Testis (tissue), 2 donors: ENCODE data around the gene TOX3.

Source experiments
- POLR2A ChIP-seq: fragments of 450-650 bp; IDR thresholded peaks from one replicate; pipeline ENCODE4 v1.6.1; 2017; ENCODE audit warnings: antibody characterized with exemption, mild to moderate bottlenecking, moderate library complexity
- TF ChIP-seq, protein P1 (sequence below), 3 experiments: fragments of 450-650 bp in 2 of 3; fragments of 200-600 bp in 1 of 3; sonication (generic) in 1 of 3; IDR thresholded peaks; one replicate each; pipeline ENCODE4 v1.5.1; 2016 to 2019; ENCODE audit warnings: antibody characterized with exemption in 3 of 3, mild to moderate bottlenecking in 2 of 3, moderate library complexity in 1 of 3

DNA sequence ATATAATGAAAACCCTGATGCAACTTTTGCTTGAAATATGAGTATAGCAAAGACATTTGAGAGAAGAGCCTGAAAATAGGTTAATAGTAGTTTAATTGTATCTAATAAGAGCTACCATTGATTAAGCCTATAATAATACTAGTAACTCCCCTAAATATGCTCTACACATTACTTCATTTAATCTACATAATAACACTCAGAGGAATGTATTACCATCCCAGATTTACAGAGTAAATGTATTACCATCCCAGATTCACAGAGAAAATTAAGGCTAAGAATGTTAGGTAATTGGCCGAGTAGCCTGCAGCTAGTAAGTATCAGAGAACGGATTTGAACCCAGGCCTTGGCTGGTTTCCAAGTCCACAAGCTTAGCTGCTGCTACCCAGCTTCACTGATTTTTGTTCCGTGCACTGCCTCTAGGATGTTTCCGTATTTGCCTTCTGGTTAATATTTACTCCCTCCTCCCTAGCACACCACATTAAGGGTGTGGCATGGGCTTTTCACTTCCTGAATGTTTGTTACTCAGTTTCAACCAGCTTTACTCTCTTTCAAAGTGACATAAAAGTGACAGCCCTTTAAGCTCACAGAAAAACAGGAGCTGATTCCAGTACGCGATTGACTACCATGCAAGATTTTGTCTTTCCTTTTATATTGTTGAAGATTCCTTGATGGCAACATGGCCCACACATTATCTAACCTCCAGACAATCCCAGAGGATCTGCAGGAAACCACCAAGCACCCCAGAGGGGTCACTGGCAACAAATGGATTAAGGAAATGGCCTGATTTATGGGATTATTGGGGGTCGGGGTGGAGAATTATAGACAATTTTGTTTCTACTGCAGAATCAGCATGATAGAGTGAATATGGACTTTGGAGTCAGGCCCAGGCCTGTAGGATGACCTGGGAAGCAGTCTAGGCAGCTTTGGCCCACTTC, 26.7 kb upstream of the TOX3 start:
- no peak for TF ChIP-seq POLR2A
- TF ChIP-seq, protein P1, sequence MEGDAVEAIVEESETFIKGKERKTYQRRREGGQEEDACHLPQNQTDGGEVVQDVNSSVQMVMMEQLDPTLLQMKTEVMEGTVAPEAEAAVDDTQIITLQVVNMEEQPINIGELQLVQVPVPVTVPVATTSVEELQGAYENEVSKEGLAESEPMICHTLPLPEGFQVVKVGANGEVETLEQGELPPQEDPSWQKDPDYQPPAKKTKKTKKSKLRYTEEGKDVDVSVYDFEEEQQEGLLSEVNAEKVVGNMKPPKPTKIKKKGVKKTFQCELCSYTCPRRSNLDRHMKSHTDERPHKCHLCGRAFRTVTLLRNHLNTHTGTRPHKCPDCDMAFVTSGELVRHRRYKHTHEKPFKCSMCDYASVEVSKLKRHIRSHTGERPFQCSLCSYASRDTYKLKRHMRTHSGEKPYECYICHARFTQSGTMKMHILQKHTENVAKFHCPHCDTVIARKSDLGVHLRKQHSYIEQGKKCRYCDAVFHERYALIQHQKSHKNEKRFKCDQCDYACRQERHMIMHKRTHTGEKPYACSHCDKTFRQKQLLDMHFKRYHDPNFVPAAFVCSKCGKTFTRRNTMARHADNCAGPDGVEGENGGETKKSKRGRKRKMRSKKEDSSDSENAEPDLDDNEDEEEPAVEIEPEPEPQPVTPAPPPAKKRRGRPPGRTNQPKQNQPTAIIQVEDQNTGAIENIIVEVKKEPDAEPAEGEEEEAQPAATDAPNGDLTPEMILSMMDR (IDR thresholded peaks at IDR 0.05), result no peak
